Mesenchymal stem cell (in vitro differentiated cells and primary cell): Measurements from ENCODE around the gene CCDC97.

Experiments
- DNase-seq: peaks from one replicate; pipeline ENCODE4 v3.0.0-alpha.2; 2013
- H2AFZ ChIP-seq: one replicate; pipeline ENCODE4 v1.6.1; 2013; ENCODE audit warnings: low read depth, mild to moderate bottlenecking, control low read depth, inconsistent platforms, low read length, moderate library complexity
- H2AK5ac ChIP-seq: 2 replicates; pipeline ENCODE4 v1.6.1; 2013; ENCODE audit warnings: low read length, moderate library complexity, mild to moderate bottlenecking, inconsistent platforms; ENCODE audit not compliant: severe bottlenecking
- H2BK120ac ChIP-seq: one replicate; pipeline ENCODE4 v1.6.1; 2013; ENCODE audit warnings: low read depth, mild to moderate bottlenecking, inconsistent platforms, low read length, moderate library complexity
- H2BK12ac ChIP-seq, 2 experiments: one replicate each; pipeline ENCODE4 v1.6.1; 2013; ENCODE audit warnings: inconsistent platforms in 2 of 2, low read length in 2 of 2, mild to moderate bottlenecking in 2 of 2, moderate library complexity in 2 of 2, control low read depth in 1 of 2
- H2BK15ac ChIP-seq: one replicate; pipeline ENCODE4 v1.6.1; 2013; ENCODE audit warnings: mild to moderate bottlenecking, low read depth, inconsistent platforms; ENCODE audit not compliant: poor library complexity, severe bottlenecking
- H2BK5ac ChIP-seq: 2 replicates; pipeline ENCODE4 v1.6.1; 2013; ENCODE audit warnings: low read depth, mild to moderate bottlenecking, low read length, control low read depth, inconsistent platforms; ENCODE audit not compliant: poor library complexity, severe bottlenecking
- H3K14ac ChIP-seq, 2 experiments: one replicate each; pipeline ENCODE4 v1.6.1; 2013; ENCODE audit warnings: inconsistent platforms in 2 of 2, low read length in 2 of 2, control low read depth in 1 of 2, mild to moderate bottlenecking in 1 of 2, moderate library complexity in 1 of 2
- H3K18ac ChIP-seq, 2 experiments: one replicate each; pipeline ENCODE4 v1.6.1; 2013; ENCODE audit warnings: inconsistent platforms in 2 of 2, low read length in 2 of 2, control low read depth in 1 of 2, low read depth in 1 of 2, mild to moderate bottlenecking in 1 of 2
- H3K23ac ChIP-seq, 2 experiments: one replicate each; pipeline ENCODE4 v1.6.1; 2013; ENCODE audit warnings: inconsistent platforms in 2 of 2, low read length in 2 of 2, mild to moderate bottlenecking in 2 of 2, moderate library complexity in 2 of 2, control low read depth in 1 of 2
- H3K27ac ChIP-seq: 2 replicates; pipeline ENCODE4 v1.5.1; 2013; ENCODE audit warnings: mild to moderate bottlenecking, moderate library complexity, low read length, control low read depth, inconsistent platforms; ENCODE audit not compliant: poor library complexity, severe bottlenecking
- H3K27me3 ChIP-seq, 2 experiments: 2 replicates each; pipeline versions ENCODE4 v1.6.1 to v1.7.0; 2013; ENCODE audit warnings: low read length in 2 of 2, mild to moderate bottlenecking in 2 of 2, moderate library complexity in 2 of 2, control low read depth in 1 of 2, inconsistent platforms in 1 of 2; ENCODE audit not compliant: control insufficient read depth in 1 of 2, insufficient read depth in 1 of 2
- H3K36me3 ChIP-seq, 2 experiments: 2 replicates each; pipeline versions ENCODE4 v1.6.1 to v1.7.0; 2013; ENCODE audit warnings: low read length in 2 of 2, control low read depth in 1 of 2, inconsistent platforms in 1 of 2, low read depth in 1 of 2, mild to moderate bottlenecking in 1 of 2; ENCODE audit not compliant: insufficient read depth in 2 of 2, control insufficient read depth in 1 of 2
- H3K4ac ChIP-seq, 2 experiments: one replicate each; pipeline ENCODE4 v1.6.1; 2013; ENCODE audit warnings: inconsistent platforms in 2 of 2, low read length in 2 of 2, mild to moderate bottlenecking in 2 of 2, moderate library complexity in 2 of 2, control low read depth in 1 of 2, low read depth in 1 of 2
- H3K4me1 ChIP-seq: 2 replicates; pipeline ENCODE4 v1.6.1; 2013; ENCODE audit warnings: low read depth, low read length, control low read depth; ENCODE audit not compliant: control insufficient read depth, insufficient read depth
- H3K4me2 ChIP-seq: 2 replicates; pipeline ENCODE4 v1.6.1; 2013; ENCODE audit warnings: low read length, mild to moderate bottlenecking, inconsistent platforms; ENCODE audit not compliant: poor library complexity, severe bottlenecking
- H3K4me3 ChIP-seq, 2 experiments: 2 replicates each; pipeline versions ENCODE4 v1.5.1 to v1.7.0; 2013; ENCODE audit warnings: low read length in 2 of 2, mild to moderate bottlenecking in 2 of 2, control low read depth in 1 of 2, low read depth in 1 of 2; ENCODE audit not compliant: insufficient read depth in 1 of 2
- H3K79me1 ChIP-seq: replicated peaks from 2 replicates; pipeline ENCODE4 v1.6.1; 2013; ENCODE audit warnings: mild to moderate bottlenecking, control low read depth, low read length, inconsistent platforms; ENCODE audit not compliant: poor library complexity, severe bottlenecking
- H3K9ac ChIP-seq: 2 replicates; pipeline ENCODE4 v1.7.0; 2013; ENCODE audit warnings: mild to moderate bottlenecking, low read length, moderate library complexity
- H3K9me3 ChIP-seq: 2 replicates; pipeline ENCODE4 v1.7.0; 2013; ENCODE audit warnings: mild to moderate bottlenecking, low read length; ENCODE audit not compliant: control insufficient read depth
- H4K8ac ChIP-seq: one replicate; pipeline ENCODE4 v1.6.1; 2013; ENCODE audit warnings: inconsistent platforms, mild to moderate bottlenecking, low read length, moderate library complexity
- H4K91ac ChIP-seq: one replicate; pipeline ENCODE4 v1.6.1; 2013; ENCODE audit warnings: mild to moderate bottlenecking, low read length, inconsistent platforms
- WGBS: methylation state at CpG from one replicate; pipeline ENCODE4 v1.1.7; 2013; ENCODE audit warnings: mixed read lengths; 5-methylcytosine and 5-hydroxymethylcytosine counted together

The CCDC97 gene

DNA sequence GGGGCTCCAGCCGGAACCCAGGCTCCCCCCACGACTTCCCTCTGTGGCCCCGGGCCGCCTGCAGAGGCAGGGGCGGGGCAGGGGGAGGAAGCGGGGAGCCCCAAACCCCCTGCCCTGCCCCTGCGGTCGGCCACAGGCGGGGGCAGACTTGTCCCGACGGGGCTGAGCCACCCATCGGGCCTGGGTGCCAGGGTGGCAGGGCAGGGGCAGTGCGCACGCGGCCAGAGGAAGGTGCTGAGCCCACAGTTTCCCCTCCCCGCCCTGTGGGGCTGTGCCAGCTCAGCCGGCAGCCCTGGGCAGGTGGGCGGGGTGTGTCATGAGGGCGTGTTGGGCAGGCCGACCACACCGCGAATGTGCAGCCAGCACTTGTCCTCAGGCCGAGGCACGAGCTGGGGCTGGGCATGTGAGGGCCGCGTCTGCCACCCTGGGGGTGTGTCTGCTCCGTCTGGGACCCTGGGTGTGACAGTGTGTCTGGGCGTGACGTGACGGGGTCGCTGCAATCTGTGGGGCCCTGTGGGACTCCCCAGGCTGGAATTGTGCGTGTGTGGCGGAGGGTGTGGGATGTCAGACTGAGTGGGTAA, 17.7 kb downstream of the CCDC97 start:
- peak overlapping the region; percentile 12 for H3K4me2 ChIP-seq
- peak overlapping the region; percentile 99 for H4K91ac ChIP-seq
- peak overlapping the region; percentile 77 for H2AK5ac ChIP-seq
- H3K14ac ChIP-seq, result peak overlapping the region in 1 of 2 experiments; percentile 94
- peak overlapping the region; percentile 92 to 98 for H3K4ac ChIP-seq
- H3K18ac ChIP-seq, result peak overlapping the region; percentile 85 to 98
- peaks cover 36 to 42% of the 10 kb centered on the region in 2 experiments for H3K36me3 ChIP-seq
- H3K79me1 ChIP-seq, result peaks cover 2% of the 10 kb centered on the region
- no peak overlapping the region for H3K9ac ChIP-seq
- H2AFZ ChIP-seq, result no peak overlapping the region
- WGBS, result 53% methylated on average over 33 of the region's 33 CpGs
- H2BK15ac ChIP-seq, result peak overlapping the region; percentile 100
- peak overlapping the region in 1 of 2 experiments; percentile 25 for H3K23ac ChIP-seq
- no peaks in the 10 kb centered on the region for H3K9me3 ChIP-seq
- no peaks in the 10 kb centered on the region for H3K27me3 ChIP-seq
- H2BK12ac ChIP-seq, result peak overlapping the region; percentile 29 to 76
- peak overlapping the region; percentile 25 for H3K27ac ChIP-seq
- no peak overlapping the region for H2BK5ac ChIP-seq
- no peak overlapping the region for H3K4me3 ChIP-seq
- peaks cover 58% of the 10 kb centered on the region for H3K4me1 ChIP-seq
- H4K8ac ChIP-seq, result peak overlapping the region; percentile 99
- peak overlapping the region; percentile 98 for H2BK120ac ChIP-seq
- DNase-seq, result no peak

DNA sequence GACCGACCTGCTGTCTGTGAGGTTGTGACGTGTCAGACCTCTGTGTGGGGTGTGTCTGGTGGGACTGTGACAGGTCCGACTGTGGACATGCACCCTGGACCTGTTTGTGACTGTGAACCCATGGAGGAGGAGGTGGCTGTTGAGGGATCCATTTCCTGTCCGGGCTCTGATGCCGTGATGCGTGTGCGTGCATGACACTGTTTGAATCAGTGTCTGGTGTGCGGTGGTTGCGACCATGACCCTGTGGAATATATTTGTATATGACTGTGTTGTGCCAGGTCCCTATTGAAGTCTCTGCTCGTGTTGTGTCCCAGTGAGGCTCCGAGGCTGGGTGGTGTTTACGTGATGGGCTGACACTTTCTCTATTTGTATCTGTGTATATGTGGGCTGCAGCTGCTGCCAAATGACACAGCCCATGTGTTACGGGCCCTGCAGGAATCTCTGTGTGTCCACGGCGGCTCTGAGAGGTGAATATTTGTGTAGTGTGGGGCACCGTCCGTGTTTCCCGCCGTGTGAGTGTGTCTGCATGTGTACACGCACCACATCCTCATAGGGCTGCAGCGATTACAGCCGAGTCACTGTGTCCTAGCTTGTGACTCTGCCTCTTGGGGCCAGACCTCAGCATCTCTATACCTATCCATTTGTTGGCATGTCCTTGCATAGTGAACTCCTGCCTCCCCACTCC, 18.3 kb downstream of the CCDC97 start:
- peak overlapping the region; percentile 25 for H3K27ac ChIP-seq
- no peaks in the 10 kb centered on the region for H3K27me3 ChIP-seq
- 67% methylated on average over 22 of the region's 22 CpGs for WGBS
- H3K4ac ChIP-seq, result peak overlapping the region; percentile 92 to 98
- H2BK12ac ChIP-seq, result peak overlapping the region; percentile 29 to 76
- H3K79me1 ChIP-seq, result peaks cover 4% of the 10 kb centered on the region
- H3K36me3 ChIP-seq, result peaks cover 36 to 42% of the 10 kb centered on the region in 2 experiments
- no peak overlapping the region for H3K9ac ChIP-seq
- H3K18ac ChIP-seq, result peak overlapping the region; percentile 85 to 98
- peaks cover 52% of the 10 kb centered on the region for H3K4me1 ChIP-seq
- H3K4me2 ChIP-seq, result no peak overlapping the region
- H2BK15ac ChIP-seq, result peak overlapping the region; percentile 73
- peak overlapping the region; percentile 99 for H4K8ac ChIP-seq
- peak; percentile 80 for DNase-seq
- peak overlapping the region; percentile 77 for H2AK5ac ChIP-seq
- H2BK5ac ChIP-seq, result no peak overlapping the region
- peak overlapping the region in 1 of 2 experiments; percentile 51 for H3K23ac ChIP-seq
- no peaks in the 10 kb centered on the region for H3K9me3 ChIP-seq
- no peak overlapping the region for H2AFZ ChIP-seq
- peak overlapping the region in 1 of 2 experiments; percentile 94 for H3K14ac ChIP-seq
- no peak overlapping the region for H3K4me3 ChIP-seq
- H2BK120ac ChIP-seq, result no peak overlapping the region
- H4K91ac ChIP-seq, result peak overlapping the region; percentile 99

DNA sequence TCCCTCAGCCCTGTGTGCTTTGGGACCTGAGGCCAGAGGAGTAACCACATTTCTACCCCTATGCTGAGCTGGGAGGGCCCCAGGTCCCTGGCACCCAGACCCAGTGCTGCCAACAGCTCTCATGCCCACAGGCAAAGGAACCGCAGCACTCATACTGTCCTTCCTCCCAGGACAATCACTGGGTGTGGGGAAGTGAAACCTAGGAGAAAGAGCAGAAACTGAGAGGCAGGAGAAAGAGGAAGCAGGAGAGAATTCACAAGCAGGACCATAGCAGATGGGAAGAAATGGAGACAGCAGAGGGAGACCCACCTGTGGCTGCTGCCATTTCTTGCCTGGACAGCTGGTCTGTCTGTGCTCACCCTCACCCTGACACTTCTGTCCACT, 18.9 kb downstream of the CCDC97 start:
- no peak for DNase-seq
- peaks cover 40 to 42% of the 10 kb centered on the region in 2 experiments for H3K36me3 ChIP-seq
- peak overlapping the region; percentile 55 for H2AK5ac ChIP-seq
- peak overlapping the region; percentile 21 for H3K27ac ChIP-seq
- peak overlapping the region; percentile 54 for H2BK120ac ChIP-seq
- H3K4me3 ChIP-seq, result no peak overlapping the region
- no peak overlapping the region for H3K4me2 ChIP-seq
- WGBS, result 100% methylated on average over 1 of the region's 1 CpG
- peak overlapping the region; percentile 6 to 12 for H2BK12ac ChIP-seq
- peaks cover 5% of the 10 kb centered on the region for H3K79me1 ChIP-seq
- H2BK5ac ChIP-seq, result no peak overlapping the region
- peak overlapping the region; percentile 2 to 30 for H3K4ac ChIP-seq
- peak overlapping the region; percentile 1 to 75 for H3K18ac ChIP-seq
- H3K23ac ChIP-seq, result peak overlapping the region in 1 of 2 experiments; percentile 51
- H3K4me1 ChIP-seq, result peaks cover 47% of the 10 kb centered on the region
- no peak overlapping the region for H3K9ac ChIP-seq
- H4K91ac ChIP-seq, result peak overlapping the region; percentile 99
- H3K9me3 ChIP-seq, result no peaks in the 10 kb centered on the region
- H2BK15ac ChIP-seq, result peak overlapping the region; percentile 73
- H3K14ac ChIP-seq, result peak overlapping the region in 1 of 2 experiments; percentile 68
- no peak overlapping the region for H2AFZ ChIP-seq
- no peaks in the 10 kb centered on the region for H3K27me3 ChIP-seq
- peak overlapping the region; percentile 47 for H4K8ac ChIP-seq

DNA sequence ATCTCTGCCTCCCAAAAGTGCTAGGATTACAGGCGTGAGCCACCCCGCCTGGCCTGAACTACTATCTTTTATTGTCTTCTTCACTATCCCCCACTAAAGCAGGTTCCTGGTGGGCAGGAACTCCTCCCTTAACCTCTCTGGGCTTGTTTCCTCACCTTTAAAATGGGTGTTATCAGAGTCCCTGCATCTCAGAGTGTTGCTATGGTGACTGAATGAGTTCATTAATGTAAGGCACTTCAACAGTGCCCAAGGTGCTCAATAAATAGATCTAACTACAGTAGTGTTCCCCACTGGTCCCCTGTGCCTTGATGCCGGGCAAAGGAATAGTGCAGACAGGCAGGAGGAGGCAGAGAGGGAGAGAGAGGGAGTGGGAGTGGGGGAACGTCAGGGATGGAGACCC, 20.5 kb downstream of the CCDC97 start:
- H2BK5ac ChIP-seq, result no peak overlapping the region
- 93% methylated on average over 4 of the region's 4 CpGs for WGBS
- no peak overlapping the region for H3K18ac ChIP-seq
- H2BK15ac ChIP-seq, result no peak overlapping the region
- H3K9me3 ChIP-seq, result no peaks in the 10 kb centered on the region
- no peak overlapping the region for H3K23ac ChIP-seq
- H2BK12ac ChIP-seq, result no peak overlapping the region
- no peak overlapping the region for H3K4me2 ChIP-seq
- H3K27ac ChIP-seq, result no peak overlapping the region
- H2AK5ac ChIP-seq, result no peak overlapping the region
- H2AFZ ChIP-seq, result no peak overlapping the region
- H3K79me1 ChIP-seq, result peaks cover 8% of the 10 kb centered on the region
- peaks cover 32% of the 10 kb centered on the region for H3K4me1 ChIP-seq
- no peak for DNase-seq
- H2BK120ac ChIP-seq, result no peak overlapping the region
- H3K27me3 ChIP-seq, result no peaks in the 10 kb centered on the region
- no peak overlapping the region for H3K14ac ChIP-seq
- no peak overlapping the region for H3K4ac ChIP-seq
- no peak overlapping the region for H4K8ac ChIP-seq
- no peak overlapping the region for H3K4me3 ChIP-seq
- H3K9ac ChIP-seq, result no peak overlapping the region
- peaks cover 48 to 51% of the 10 kb centered on the region in 2 experiments for H3K36me3 ChIP-seq
- no peak overlapping the region for H4K91ac ChIP-seq
